ENCODE results near the gene ABHD16A.

- TF ChIP-seq PATZ1 (CRISPR knock-in tag; IDR thresholded peaks at IDR 0.05; ENCODE audit: borderline replicate concordance) (no peak), ZFP3 (CRISPR knock-in tag; IDR thresholded peaks at IDR 0.05) (no peak), CSDC2 (CRISPR knock-in tag; IDR thresholded peaks at IDR 0.05) (no peak), GLIS3 (CRISPR knock-in tag; IDR thresholded peaks at IDR 0.05) (no peak), ARNTL (CRISPR knock-in tag; IDR thresholded peaks at IDR 0.05; ENCODE audit: borderline replicate concordance, low read depth) (no peak), ZC3H10 (CRISPR knock-in tag; IDR thresholded peaks at IDR 0.05) (no peak), ZNF70 (CRISPR knock-in tag; IDR thresholded peaks at IDR 0.05) (no peak), CSRNP3 (CRISPR knock-in tag; IDR thresholded peaks at IDR 0.05) (no peak), RARB (CRISPR knock-in tag; IDR thresholded peaks at IDR 0.05) (no peak)
Observed at GRCh38 chr6:31713465-31713864, 10.3 kb upstream of the ABHD16A start.
